Suprapubic skin (tissue), 4 donors: ENCODE measurements around the gene OR4D1. TPM values are rescaled to one million over a fixed set of nuclear protein-coding genes. Genes with fewer than 3 reads are reported as not detected.

Source experiments
- DNase-seq, 2 donors: peaks; one replicate each; pipeline ENCODE4 v3.0.0-alpha.2; 2019; ENCODE audit warnings: low spot score in 2 of 2
- H3K27ac ChIP-seq: fragments of 200-600 bp; sonication (generic); one replicate; pipeline ENCODE4 v1.5.1; 2019
- H3K27me3 ChIP-seq: fragments of 200-600 bp; sonication (generic); one replicate; pipeline ENCODE4 v1.5.1; 2019
- H3K36me3 ChIP-seq: fragments of 200-600 bp; sonication (generic); one replicate; pipeline ENCODE4 v1.5.1; 2019
- H3K4me1 ChIP-seq: fragments of 200-600 bp; sonication (generic); one replicate; pipeline ENCODE4 v1.5.1; 2019
- H3K4me3 ChIP-seq: fragments of 200-600 bp; sonication (generic); one replicate; pipeline ENCODE4 v1.5.1; 2019; ENCODE audit warnings: mild to moderate bottlenecking
- H3K9me3 ChIP-seq: fragments of 200-600 bp; sonication (generic); one replicate; pipeline ENCODE4 v1.5.1; 2019
- EP300 ChIP-seq: sonication (generic); formaldehyde crosslinking; IDR thresholded peaks from one replicate; pipeline ENCODE4 v1.6.1; 2017; ENCODE audit warnings: antibody characterized with exemption
- POLR2A ChIP-seq, 2 donors: fragments of 450-650 bp; IDR thresholded peaks; one replicate each; pipeline ENCODE4 v1.6.1; 2017; ENCODE audit warnings: antibody characterized with exemption in 2 of 2, mild to moderate bottlenecking in 2 of 2, moderate library complexity in 2 of 2
- POLR2AphosphoS5 ChIP-seq, 3 donors: sonication (generic); formaldehyde crosslinking; IDR thresholded peaks; one replicate each; pipeline ENCODE4 v1.6.1; 2017; ENCODE audit warnings: antibody characterized with exemption in 3 of 3
- WGBS: methylation state at CpG from one replicate; pipeline ENCODE4 v1.1.5; 2018; 5-methylcytosine and 5-hydroxymethylcytosine counted together
- total RNA-seq, 4 donors: library from RNA; depleted of rRNA; stranded (reverse); fragments of >200 nt; gene quantifications; one replicate each; pipeline ENCODE4 v1.1.0, GENCODE V29; 2016
- TF ChIP-seq, protein P1 (sequence below), 2 donors: fragments of 200-600 bp in 1 of 2; fragments of 450-650 bp in 1 of 2; sonication (generic) in 1 of 2; IDR thresholded peaks; one replicate each; pipeline ENCODE4 v1.5.1; 2016 to 2019; ENCODE audit warnings: antibody characterized with exemption in 2 of 2, mild to moderate bottlenecking in 1 of 2, moderate library complexity in 1 of 2

Gene OR4D1
- total RNA-seq, 4 donors from 2014 or later: not detected

DNA sequence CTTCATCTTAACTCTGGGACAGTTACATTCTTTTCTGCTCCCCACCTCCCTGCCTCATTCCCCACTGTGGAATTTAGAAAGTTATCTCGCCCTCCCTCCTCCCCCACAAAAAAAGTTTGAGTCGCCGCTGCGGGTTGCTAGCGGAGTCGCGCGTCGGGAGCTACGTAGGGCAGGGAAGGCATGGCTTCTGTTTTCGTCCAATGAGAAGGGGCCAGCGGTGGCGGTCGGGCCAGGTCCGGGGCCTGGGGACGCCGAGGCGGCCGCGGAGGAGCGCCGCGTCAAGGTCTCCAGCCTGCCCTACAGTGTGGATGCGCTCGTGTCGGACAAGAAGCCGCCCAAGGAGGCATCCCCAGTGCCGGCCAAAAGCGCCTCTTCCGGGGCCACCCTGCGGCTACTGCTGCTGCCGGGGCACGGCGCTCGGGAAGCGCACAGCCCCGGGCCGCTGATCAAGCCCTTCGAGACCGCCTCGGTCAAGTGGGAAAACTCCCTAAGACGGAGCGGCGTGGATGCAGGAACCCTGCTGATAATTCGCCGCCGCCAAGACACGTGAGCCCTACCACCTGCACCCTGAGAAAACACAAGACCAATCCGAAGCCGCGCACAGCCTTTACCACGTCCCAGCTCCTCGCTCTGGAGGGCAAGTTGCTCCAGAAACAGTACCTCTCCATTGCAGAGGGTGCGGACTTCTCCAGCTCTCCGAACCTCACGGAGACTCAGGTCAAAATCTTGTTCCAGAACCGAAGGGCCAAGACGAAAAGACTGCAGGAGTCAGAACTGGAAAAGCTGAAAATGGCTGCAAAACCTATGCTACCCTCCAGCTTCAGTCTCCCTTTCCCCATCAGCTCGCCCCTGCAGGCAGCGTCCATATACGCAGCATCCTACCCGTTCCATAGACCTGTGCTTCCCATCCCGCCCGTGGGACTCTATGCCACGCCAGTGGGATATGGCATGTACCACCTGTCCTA is 8.9 kb downstream of the OR4D1 start:
- Histone ChIP-seq H3K27me3 (peaks cover 72% of the 10 kb centered on the region), H3K27ac (no peak overlapping the region), H3K4me3 (peak overlapping the region; percentile 39), H3K36me3 (no peaks in the 10 kb centered on the region), H3K9me3 (no peaks in the 10 kb centered on the region), H3K4me1 (peaks cover 13% of the 10 kb centered on the region)
- DNase-seq: no peak
- WGBS: 6% methylated on average over 52 of the region's 65 CpGs
- TF ChIP-seq EP300 (no peak), POLR2AphosphoS5 (IDR thresholded peaks at IDR 0.05) (no peak), POLR2A (IDR thresholded peaks at IDR 0.05) (no peak)
- TF ChIP-seq, protein P1, sequence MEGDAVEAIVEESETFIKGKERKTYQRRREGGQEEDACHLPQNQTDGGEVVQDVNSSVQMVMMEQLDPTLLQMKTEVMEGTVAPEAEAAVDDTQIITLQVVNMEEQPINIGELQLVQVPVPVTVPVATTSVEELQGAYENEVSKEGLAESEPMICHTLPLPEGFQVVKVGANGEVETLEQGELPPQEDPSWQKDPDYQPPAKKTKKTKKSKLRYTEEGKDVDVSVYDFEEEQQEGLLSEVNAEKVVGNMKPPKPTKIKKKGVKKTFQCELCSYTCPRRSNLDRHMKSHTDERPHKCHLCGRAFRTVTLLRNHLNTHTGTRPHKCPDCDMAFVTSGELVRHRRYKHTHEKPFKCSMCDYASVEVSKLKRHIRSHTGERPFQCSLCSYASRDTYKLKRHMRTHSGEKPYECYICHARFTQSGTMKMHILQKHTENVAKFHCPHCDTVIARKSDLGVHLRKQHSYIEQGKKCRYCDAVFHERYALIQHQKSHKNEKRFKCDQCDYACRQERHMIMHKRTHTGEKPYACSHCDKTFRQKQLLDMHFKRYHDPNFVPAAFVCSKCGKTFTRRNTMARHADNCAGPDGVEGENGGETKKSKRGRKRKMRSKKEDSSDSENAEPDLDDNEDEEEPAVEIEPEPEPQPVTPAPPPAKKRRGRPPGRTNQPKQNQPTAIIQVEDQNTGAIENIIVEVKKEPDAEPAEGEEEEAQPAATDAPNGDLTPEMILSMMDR (IDR thresholded peaks at IDR 0.05): no peak

DNA sequence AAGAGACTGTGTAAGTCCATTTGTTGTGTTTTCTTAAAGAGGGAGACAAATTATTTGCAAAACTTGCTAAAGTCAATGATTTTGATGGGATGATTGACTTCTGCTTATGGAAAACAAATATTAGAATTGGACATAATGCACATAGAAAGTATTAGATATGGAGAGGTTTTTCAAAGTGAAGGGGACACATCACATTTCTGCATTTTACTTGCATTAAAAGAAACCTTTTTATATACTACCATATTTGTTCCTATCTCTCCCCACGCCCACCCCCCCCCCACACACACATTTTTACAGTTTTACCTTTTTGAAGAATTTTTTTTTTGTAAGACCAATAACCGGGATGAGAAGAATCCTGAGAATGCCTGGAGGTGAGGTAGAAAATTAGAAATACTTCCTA is 10.0 kb downstream of the OR4D1 start:
- Histone ChIP-seq H3K4me3 (no peak overlapping the region), H3K27ac (no peak overlapping the region), H3K9me3 (no peaks in the 10 kb centered on the region), H3K27me3 (peaks cover 64% of the 10 kb centered on the region), H3K36me3 (no peaks in the 10 kb centered on the region), H3K4me1 (peaks cover 10% of the 10 kb centered on the region)
- TF ChIP-seq, protein P1 (IDR thresholded peaks at IDR 0.05): no peak
- TF ChIP-seq POLR2A (IDR thresholded peaks at IDR 0.05): no peak
- no peak for TF ChIP-seq POLR2AphosphoS5 (IDR thresholded peaks at IDR 0.05)
- TF ChIP-seq EP300: no peak
- DNase-seq: no peak
- WGBS: 65% methylated on average over 2 of the region's 2 CpGs

DNA sequence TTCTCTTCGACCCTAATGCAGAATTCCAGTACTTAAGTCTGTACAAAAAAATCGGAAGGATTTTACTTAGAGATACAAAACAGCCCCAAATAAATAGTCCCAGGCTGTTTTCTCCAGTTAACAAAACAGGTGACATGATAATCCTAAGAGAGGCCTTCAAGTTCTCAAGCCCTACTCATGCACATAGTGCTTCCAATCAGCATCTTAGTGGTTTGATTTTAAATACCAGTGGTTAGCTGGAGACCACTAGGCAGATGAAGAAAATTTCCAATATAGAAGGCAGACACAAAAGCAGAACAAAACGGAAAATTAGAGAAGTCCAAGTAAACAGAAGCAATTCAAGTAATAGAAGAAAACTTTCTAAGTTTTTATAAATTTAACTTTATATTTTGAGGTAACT is 13.4 kb downstream of the OR4D1 start:
- H3K36me3 ChIP-seq: no peaks in the 10 kb centered on the region
- no peaks in the 10 kb centered on the region for H3K9me3 ChIP-seq
- WGBS: 80% methylated on average over 3 of the region's 3 CpGs
- peaks cover 10% of the 10 kb centered on the region for H3K4me1 ChIP-seq
- no peak for DNase-seq
- H3K27ac ChIP-seq: no peak overlapping the region
- peaks cover 39% of the 10 kb centered on the region for H3K27me3 ChIP-seq
- TF ChIP-seq POLR2AphosphoS5 (IDR thresholded peaks at IDR 0.05) (no peak), POLR2A (IDR thresholded peaks at IDR 0.05) (no peak), EP300 (no peak)
- TF ChIP-seq, protein P1 (IDR thresholded peaks at IDR 0.05): no peak
- H3K4me3 ChIP-seq: no peak overlapping the region

DNA sequence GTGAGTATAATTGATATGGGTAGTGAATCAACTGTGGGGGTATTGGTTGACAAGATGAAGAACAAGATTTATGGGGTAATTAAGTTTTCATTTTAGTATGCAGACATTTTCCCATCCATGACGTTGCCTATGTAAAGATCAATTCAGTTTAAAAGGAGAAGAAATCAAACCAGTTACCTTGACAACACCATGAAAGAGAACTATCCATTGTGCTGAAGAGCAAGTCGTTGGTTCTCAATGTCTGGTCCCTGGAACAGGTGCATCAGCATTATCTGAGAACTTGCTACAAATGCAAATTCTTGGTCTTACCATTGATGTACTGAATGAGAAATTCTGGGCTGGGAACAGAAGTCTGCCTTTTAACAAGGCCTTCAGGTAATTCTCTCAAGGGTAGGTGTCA is 17.8 kb downstream of the OR4D1 start:
- no peaks in the 10 kb centered on the region for H3K4me1 ChIP-seq
- no peak overlapping the region for H3K4me3 ChIP-seq
- H3K27ac ChIP-seq: no peak overlapping the region
- no peak for TF ChIP-seq EP300
- no peaks in the 10 kb centered on the region for H3K36me3 ChIP-seq
- no peaks in the 10 kb centered on the region for H3K9me3 ChIP-seq
- DNase-seq: no peak
- peaks cover 21% of the 10 kb centered on the region for H3K27me3 ChIP-seq
- WGBS: 13% methylated on average over 2 of the region's 2 CpGs

DNA sequence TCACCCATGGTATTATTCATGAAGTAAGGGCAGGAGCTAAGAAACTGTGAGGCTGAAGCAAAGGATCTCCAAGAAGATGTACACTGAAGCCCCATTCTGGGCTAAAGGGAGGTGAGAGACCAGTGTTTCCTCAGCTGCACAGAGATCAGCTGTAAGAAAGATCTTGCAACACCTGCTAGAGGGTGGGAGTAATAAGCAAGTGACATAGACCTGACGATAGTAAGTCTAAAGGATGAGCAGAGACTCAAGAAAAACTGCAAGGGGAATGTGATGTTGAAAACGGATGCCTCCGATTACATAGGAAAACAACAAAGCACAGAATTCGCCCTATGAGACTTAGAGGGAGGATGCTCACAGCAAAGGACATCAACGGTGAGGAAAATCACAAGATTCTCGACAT is 18.5 kb downstream of the OR4D1 start, which contains the start of gene OR4D2:
Gene OR4D2 (plus strand): TSS at position 301 of the 400 bp plus-strand sequence. CDS start 2,674 bp downstream, outside the sequence.
- 63% methylated on average over 6 of the region's 6 CpGs for WGBS
- Histone ChIP-seq H3K27ac (no peak within 1 kb of the TSS), H3K36me3 (no peaks in the 10 kb centered on the region), H3K9me3 (no peaks in the 10 kb centered on the region), H3K4me3 (no peak within 1 kb of the TSS), H3K4me1 (no peaks in the 10 kb centered on the region), H3K27me3 (peaks cover 21% of the 10 kb centered on the region)
- no peak for DNase-seq
- TF ChIP-seq, protein P1 (IDR thresholded peaks at IDR 0.05): no peak
- TF ChIP-seq POLR2AphosphoS5 (IDR thresholded peaks at IDR 0.05) (no peak), EP300 (no peak), POLR2A (IDR thresholded peaks at IDR 0.05) (no peak)
